H1 (cell line): Measurements from ENCODE around the gene TTR. TPM values are rescaled to one million over a fixed set of nuclear protein-coding genes. Genes with fewer than 3 reads are reported as not detected.

Experiments used
- BCL11A ChIP-seq, 2 experiments: IDR thresholded peaks; one replicate each; pipeline ENCODE4 v1.6.1; 2011; ENCODE audit warnings: low read depth in 2 of 2, low read length in 2 of 2, mild to moderate bottlenecking in 2 of 2
- GABPA ChIP-seq: IDR thresholded peaks from 2 replicates; pipeline ENCODE4 v1.6.1; 2011; ENCODE audit warnings: mild to moderate bottlenecking, low read length, moderate library complexity, borderline replicate concordance; ENCODE audit not compliant: insufficient read depth
- NANOG ChIP-seq: IDR thresholded peaks from 2 replicates; pipeline ENCODE4 v1.6.1; 2011; ENCODE audit warnings: low read length, low read depth, mild to moderate bottlenecking, inconsistent platforms; ENCODE audit not compliant: insufficient read depth, poor library complexity, severe bottlenecking
- POLR2AphosphoS5 ChIP-seq: IDR thresholded peaks from 2 replicates; pipeline ENCODE4 v1.6.1; 2011; ENCODE audit warnings: low read depth, low read length
- RXRA ChIP-seq: IDR thresholded peaks from 2 replicates; pipeline ENCODE4 v1.6.1; 2011; ENCODE audit warnings: low read depth, mild to moderate bottlenecking, low read length, moderate library complexity; ENCODE audit not compliant: insufficient read depth
- SIN3A ChIP-seq, 2 experiments: IDR thresholded peaks in 1 of 2; conservative IDR thresholded peaks in 1 of 2; 2 replicates each; pipeline ENCODE4 v1.6.1; 2011 to 2012; ENCODE audit warnings: low read length in 2 of 2, improper control_type of control experiment in 1 of 2, low read depth in 1 of 2, mild to moderate bottlenecking in 1 of 2
- SIX5 ChIP-seq: IDR thresholded peaks from 2 replicates; pipeline ENCODE4 v1.6.1; 2011; ENCODE audit warnings: mild to moderate bottlenecking, low read depth, low read length
- YY1 ChIP-seq: IDR thresholded peaks from 2 replicates; pipeline ENCODE4 v1.6.1; 2011; ENCODE audit warnings: low read depth, mild to moderate bottlenecking, low read length
- polyA plus RNA-seq, 7 experiments: library from polyadenylated mRNA; depleted of rRNA in 3 of 7; stranded (reverse) in 5 of 7; unstranded in 2 of 7; fragments of >200 nt in 5 of 7; fragments of 200-250 nt in 2 of 7; gene quantifications; 1 replicate in 5 of 7; 2 replicates in 1 of 7; 4 replicates in 1 of 7; pipeline versions ENCODE4 v1.2.1 to v1.2.3, GENCODE V29; 2011 to 2013; ENCODE audit warnings: missing spikeins in 2 of 7, mixed read lengths in 2 of 7
- total RNA-seq: library from RNA; stranded (reverse); fragmentation: NEBNext Ultra II Directional; extraction: Animal tissue kit (Norgen Biotek cat#: 25700); gene quantifications from 2 replicates; pipeline ENCODE4 v1.2.1, GENCODE V29; 2021

The TTR gene
- total and polyA plus RNA-seq, 2 of the 8 experiments (the other 6 are each of a cell fraction or from before 2014, with no cell fraction given): not detected

- no peak for TF ChIP-seq NANOG
- no peak for TF ChIP-seq POLR2AphosphoS5
- TF ChIP-seq SIX5: no peak
- no peak for TF ChIP-seq YY1
- no peak for TF ChIP-seq BCL11A (IDR thresholded peaks at IDR 0.05; ENCODE audit: low read depth in 2 of 2, low read length in 2 of 2)
- no peak for TF ChIP-seq RXRA
- no peak for TF ChIP-seq SIN3A (conservative IDR thresholded peaks at IDR 0.05 in 1 of 2, IDR thresholded peaks at IDR 0.05 in 1 of 2; ENCODE audit: low read depth in 1 of 2, low read length in 2 of 2)
- TF ChIP-seq GABPA: no peak
These were observed 26.3 kb upstream of the TTR start (continued) for GRCh38 chr18:31565345-31565744.
